SK-N-SH (cell line): ENCODE results near the gene LMTK2.

Experiments
- EZH2phosphoT487 ChIP-seq: fragments of 200-600 bp; sonication (generic); IDR thresholded peaks from 2 replicates; pipeline ENCODE4 v1.6.1; 2017; ENCODE audit warnings: low read depth, mixed run types, mild to moderate bottlenecking, antibody characterized with exemption, moderate library complexity, borderline replicate concordance
- GATA2 ChIP-seq: sonication (generic); formaldehyde crosslinking; IDR thresholded peaks from 2 replicates; pipeline ENCODE4 v1.5.0; 2020; ENCODE audit warnings: mild to moderate bottlenecking, missing genetic modification reagents
- NRF1 ChIP-seq: IDR thresholded peaks from 2 replicates; pipeline ENCODE4 v1.6.1; 2012; ENCODE audit warnings: low read depth, mild to moderate bottlenecking, low read length
- TF ChIP-seq, protein P1 (sequence below): fragments of 200-600 bp; sonication (generic); IDR thresholded peaks from 2 replicates; pipeline ENCODE4 v1.6.1; 2017; ENCODE audit warnings: antibody characterized with exemption, mild to moderate bottlenecking, moderate library complexity
- TF ChIP-seq, protein P2 (sequence below): IDR thresholded peaks from 2 replicates; pipeline ENCODE4 v1.4.0; 2012; ENCODE audit warnings: low read depth, borderline replicate concordance
- TF ChIP-seq, protein P3 (sequence below): IDR thresholded peaks from 2 replicates; pipeline ENCODE4 v1.4.0; 2012; ENCODE audit warnings: low read depth, borderline replicate concordance
- TF ChIP-seq, protein P4 (sequence below): fragments of 150-350 bp; IDR thresholded peaks from 2 replicates; pipeline ENCODE4 v1.6.1; 2017; ENCODE audit warnings: antibody characterized with exemption, low read length, low read depth, borderline replicate concordance
- TF ChIP-seq, protein P5 (sequence below): IDR thresholded peaks from 2 replicates; pipeline ENCODE4 v1.6.1; 2012; ENCODE audit warnings: mild to moderate bottlenecking, low read depth, low read length, moderate library complexity

DNA sequence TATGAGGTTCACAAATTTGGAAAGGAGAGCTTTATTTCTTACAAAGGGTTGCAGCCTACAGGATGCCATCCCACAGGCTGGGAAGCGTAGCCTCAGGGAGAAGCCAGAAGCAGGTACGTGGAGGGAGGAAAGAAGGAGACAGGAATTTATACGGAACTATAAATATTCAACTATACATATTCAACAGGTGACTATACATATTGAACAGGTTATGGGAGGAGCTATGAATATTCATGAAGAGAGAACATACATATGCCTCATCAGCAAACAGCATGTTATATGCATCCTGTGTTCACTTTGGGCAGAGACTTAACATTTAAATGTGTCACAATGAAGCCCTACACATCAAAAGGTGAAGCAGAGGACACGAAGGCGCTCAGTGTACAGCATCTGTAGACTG, 40.5 kb upstream of the LMTK2 start:
- TF ChIP-seq, protein P1, sequence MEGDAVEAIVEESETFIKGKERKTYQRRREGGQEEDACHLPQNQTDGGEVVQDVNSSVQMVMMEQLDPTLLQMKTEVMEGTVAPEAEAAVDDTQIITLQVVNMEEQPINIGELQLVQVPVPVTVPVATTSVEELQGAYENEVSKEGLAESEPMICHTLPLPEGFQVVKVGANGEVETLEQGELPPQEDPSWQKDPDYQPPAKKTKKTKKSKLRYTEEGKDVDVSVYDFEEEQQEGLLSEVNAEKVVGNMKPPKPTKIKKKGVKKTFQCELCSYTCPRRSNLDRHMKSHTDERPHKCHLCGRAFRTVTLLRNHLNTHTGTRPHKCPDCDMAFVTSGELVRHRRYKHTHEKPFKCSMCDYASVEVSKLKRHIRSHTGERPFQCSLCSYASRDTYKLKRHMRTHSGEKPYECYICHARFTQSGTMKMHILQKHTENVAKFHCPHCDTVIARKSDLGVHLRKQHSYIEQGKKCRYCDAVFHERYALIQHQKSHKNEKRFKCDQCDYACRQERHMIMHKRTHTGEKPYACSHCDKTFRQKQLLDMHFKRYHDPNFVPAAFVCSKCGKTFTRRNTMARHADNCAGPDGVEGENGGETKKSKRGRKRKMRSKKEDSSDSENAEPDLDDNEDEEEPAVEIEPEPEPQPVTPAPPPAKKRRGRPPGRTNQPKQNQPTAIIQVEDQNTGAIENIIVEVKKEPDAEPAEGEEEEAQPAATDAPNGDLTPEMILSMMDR: no peak
- TF ChIP-seq, protein P2, sequence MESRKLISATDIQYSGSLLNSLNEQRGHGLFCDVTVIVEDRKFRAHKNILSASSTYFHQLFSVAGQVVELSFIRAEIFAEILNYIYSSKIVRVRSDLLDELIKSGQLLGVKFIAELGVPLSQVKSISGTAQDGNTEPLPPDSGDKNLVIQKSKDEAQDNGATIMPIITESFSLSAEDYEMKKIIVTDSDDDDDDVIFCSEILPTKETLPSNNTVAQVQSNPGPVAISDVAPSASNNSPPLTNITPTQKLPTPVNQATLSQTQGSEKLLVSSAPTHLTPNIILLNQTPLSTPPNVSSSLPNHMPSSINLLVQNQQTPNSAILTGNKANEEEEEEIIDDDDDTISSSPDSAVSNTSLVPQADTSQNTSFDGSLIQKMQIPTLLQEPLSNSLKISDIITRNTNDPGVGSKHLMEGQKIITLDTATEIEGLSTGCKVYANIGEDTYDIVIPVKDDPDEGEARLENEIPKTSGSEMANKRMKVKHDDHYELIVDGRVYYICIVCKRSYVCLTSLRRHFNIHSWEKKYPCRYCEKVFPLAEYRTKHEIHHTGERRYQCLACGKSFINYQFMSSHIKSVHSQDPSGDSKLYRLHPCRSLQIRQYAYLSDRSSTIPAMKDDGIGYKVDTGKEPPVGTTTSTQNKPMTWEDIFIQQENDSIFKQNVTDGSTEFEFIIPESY: no peak
- TF ChIP-seq, protein P3, sequence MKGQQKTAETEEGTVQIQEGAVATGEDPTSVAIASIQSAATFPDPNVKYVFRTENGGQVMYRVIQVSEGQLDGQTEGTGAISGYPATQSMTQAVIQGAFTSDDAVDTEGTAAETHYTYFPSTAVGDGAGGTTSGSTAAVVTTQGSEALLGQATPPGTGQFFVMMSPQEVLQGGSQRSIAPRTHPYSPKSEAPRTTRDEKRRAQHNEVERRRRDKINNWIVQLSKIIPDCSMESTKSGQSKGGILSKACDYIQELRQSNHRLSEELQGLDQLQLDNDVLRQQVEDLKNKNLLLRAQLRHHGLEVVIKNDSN: no peak
- TF ChIP-seq GATA2 (CRISPR knock-in tag) (no peak), NRF1 (no peak), EZH2phosphoT487 (no peak)
- TF ChIP-seq, protein P4, sequence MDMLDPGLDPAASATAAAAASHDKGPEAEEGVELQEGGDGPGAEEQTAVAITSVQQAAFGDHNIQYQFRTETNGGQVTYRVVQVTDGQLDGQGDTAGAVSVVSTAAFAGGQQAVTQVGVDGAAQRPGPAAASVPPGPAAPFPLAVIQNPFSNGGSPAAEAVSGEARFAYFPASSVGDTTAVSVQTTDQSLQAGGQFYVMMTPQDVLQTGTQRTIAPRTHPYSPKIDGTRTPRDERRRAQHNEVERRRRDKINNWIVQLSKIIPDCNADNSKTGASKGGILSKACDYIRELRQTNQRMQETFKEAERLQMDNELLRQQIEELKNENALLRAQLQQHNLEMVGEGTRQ: no peak
- TF ChIP-seq, protein P5, sequence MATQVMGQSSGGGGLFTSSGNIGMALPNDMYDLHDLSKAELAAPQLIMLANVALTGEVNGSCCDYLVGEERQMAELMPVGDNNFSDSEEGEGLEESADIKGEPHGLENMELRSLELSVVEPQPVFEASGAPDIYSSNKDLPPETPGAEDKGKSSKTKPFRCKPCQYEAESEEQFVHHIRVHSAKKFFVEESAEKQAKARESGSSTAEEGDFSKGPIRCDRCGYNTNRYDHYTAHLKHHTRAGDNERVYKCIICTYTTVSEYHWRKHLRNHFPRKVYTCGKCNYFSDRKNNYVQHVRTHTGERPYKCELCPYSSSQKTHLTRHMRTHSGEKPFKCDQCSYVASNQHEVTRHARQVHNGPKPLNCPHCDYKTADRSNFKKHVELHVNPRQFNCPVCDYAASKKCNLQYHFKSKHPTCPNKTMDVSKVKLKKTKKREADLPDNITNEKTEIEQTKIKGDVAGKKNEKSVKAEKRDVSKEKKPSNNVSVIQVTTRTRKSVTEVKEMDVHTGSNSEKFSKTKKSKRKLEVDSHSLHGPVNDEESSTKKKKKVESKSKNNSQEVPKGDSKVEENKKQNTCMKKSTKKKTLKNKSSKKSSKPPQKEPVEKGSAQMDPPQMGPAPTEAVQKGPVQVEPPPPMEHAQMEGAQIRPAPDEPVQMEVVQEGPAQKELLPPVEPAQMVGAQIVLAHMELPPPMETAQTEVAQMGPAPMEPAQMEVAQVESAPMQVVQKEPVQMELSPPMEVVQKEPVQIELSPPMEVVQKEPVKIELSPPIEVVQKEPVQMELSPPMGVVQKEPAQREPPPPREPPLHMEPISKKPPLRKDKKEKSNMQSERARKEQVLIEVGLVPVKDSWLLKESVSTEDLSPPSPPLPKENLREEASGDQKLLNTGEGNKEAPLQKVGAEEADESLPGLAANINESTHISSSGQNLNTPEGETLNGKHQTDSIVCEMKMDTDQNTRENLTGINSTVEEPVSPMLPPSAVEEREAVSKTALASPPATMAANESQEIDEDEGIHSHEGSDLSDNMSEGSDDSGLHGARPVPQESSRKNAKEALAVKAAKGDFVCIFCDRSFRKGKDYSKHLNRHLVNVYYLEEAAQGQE: no peak
